Heart right ventricle (tissue), 16 donors: ENCODE measurements around the gene COL13A1. TPM values are rescaled to one million over a fixed set of nuclear protein-coding genes. Genes with fewer than 3 reads are reported as not detected.

ENCODE experiments used
- ATAC-seq, 8 donors: fragments of 200-7000 bp; cut with Tn5 transposase; one replicate each; pipeline ENCODE4 v1.9.1; 2020; ENCODE audit warnings: mild to moderate bottlenecking in 8 of 8, moderate library complexity in 8 of 8, moderate number of reproducible peaks in 1 of 8
- DNase-seq, 2 donors: peaks; one replicate each; pipeline ENCODE4 v3.0.0-alpha.2; 2020
- H3K27ac ChIP-seq, 10 donors: fragments of 200-600 bp; sonication (generic) in 2 of 10; one replicate each; pipeline versions ENCODE4 v1.5.0 to v1.8.0; 2020 to 2022; ENCODE audit warnings: mild to moderate bottlenecking in 3 of 10
- H3K27me3 ChIP-seq, 7 donors: fragments of 200-600 bp; one replicate each; pipeline ENCODE4 v1.8.0; 2021 to 2022; ENCODE audit warnings: mild to moderate bottlenecking in 2 of 7
- H3K36me3 ChIP-seq, 9 donors: fragments of 200-600 bp; sonication (generic) in 1 of 9; one replicate each; pipeline versions ENCODE4 v1.5.0 to v1.8.0; 2020 to 2022; ENCODE audit warnings: mild to moderate bottlenecking in 2 of 9
- H3K4me1 ChIP-seq, 9 donors: fragments of 200-600 bp; sonication (generic) in 1 of 9; one replicate each; pipeline versions ENCODE4 v1.5.0 to v1.8.0; 2020 to 2022; ENCODE audit warnings: mild to moderate bottlenecking in 4 of 9
- H3K4me3 ChIP-seq, 10 donors: fragments of 200-600 bp; sonication (generic) in 2 of 10; one replicate each; pipeline versions ENCODE4 v1.5.0 to v1.8.0; 2020 to 2022; ENCODE audit warnings: mild to moderate bottlenecking in 7 of 10, moderate library complexity in 2 of 10
- H3K9me3 ChIP-seq, 11 donors: fragments of 200-600 bp in 10 of 11; sonication (generic) in 2 of 11; one replicate each; pipeline versions ENCODE4 v1.5.0 to v1.8.0; 2013 to 2022; ENCODE audit warnings: mild to moderate bottlenecking in 2 of 11, control low read depth in 1 of 11, moderate library complexity in 1 of 11
- CTCF ChIP-seq, 9 donors: fragments of 200-600 bp; sonication (generic) in 2 of 9; IDR thresholded peaks; one replicate each; pipeline versions ENCODE4 v1.5.0 to v1.8.0; 2021 to 2022; ENCODE audit warnings: antibody characterized with exemption in 9 of 9, mild to moderate bottlenecking in 5 of 9, moderate library complexity in 1 of 9
- WGBS, 2 donors: extraction: QIAGEN DNeasy Blood & Tissue Kit; methylation state at CpG; one replicate each; pipeline ENCODE4 v1.1.7; 2013; ENCODE audit warnings: inconsistent platforms in 1 of 2; 5-methylcytosine and 5-hydroxymethylcytosine counted together
- intact Hi-C, 10 donors: fragments of 100-400 bp; cut with DNase I; formaldehyde crosslinking; loops; one replicate each; pipeline versions ENCODE4 v1.11.1 to v1.14.2; 2022
- polyA plus RNA-seq, 2 donors: library from polyadenylated mRNA; stranded (reverse); fragments of 200-250 nt; gene quantifications; one replicate each; pipeline ENCODE4 v1.2.3, GENCODE V29; 2013
- total RNA-seq, 10 donors: library from RNA; stranded (reverse); fragmentation: NEBNext Ultra II Directional in 3 of 10; extraction: Animal tissue kit (Norgen Biotek cat#: 25700) in 3 of 10; gene quantifications; one replicate each; pipeline versions ENCODE4 v1.2.1 to v1.2.4, GENCODE V29; 2021 to 2023
- donor health status: Arrhythmogenic right ventricular cardiomyopathy.
- donor health status: ischemic (EF 13 %, LVEDD 7.1; RV severe dilation, severe dysfunction).
- donor health status: healthy with polysubstance abuse.
- donor health status: DM: no; HTN: yes; CAD: no.
- donor health status: DM: no; HTN: no; CAD: no.
- donor health status: ischemic (EF 25% LVEDD 6.9; RV normal size, moderate dysfunction).
- donor health status: ischemic (EF 25% LVEDD 5.7; RV mildly dilated, moderate dysfunction).
- donor health status: healthy.
- donor health status: DM: yes; HTN: yes; CAD: no.
- donor health status: Ischemic cardiomyopathy.
- donor health status: ischemic (EF 35%, LVEDD 5.7; RV mildly dilated, moderate dysfunction).
- donor health status: nonischemic (EF 11% LVEDD 7.7; RV severe dilation, severe dysfunction).
- donor health status: DM: yes; HTN: yes; CAD: no.
- donor health status: PGD.
- donor health status: ischemic (EF 29% LVEDD 5.4; RV normal size, mild dysfunction).
- donor health status: nonischemic (EF 23%, LVEDD 6.1; RV moderate dilation, normal function).

The COL13A1 gene
- total and polyA plus RNA-seq, 12 donors, result 0.70 to 6.8 (median 2.7) TPM

- 59 to 64% methylated on average over 10 of the region's 10 CpGs for WGBS, 2 donors
- no peaks in the 10 kb centered on the region for H3K36me3 ChIP-seq
- no peak overlapping the region for H3K27ac ChIP-seq
- H3K4me1 ChIP-seq, result peaks cover 0 to 31% (median 7%) of the 10 kb centered on the region in 9 donors
- H3K4me3 ChIP-seq, result no peak overlapping the region
- H3K9me3 ChIP-seq, result peaks cover 0 to 7% (median 0%) of the 10 kb centered on the region in 11 donors
- intact Hi-C loops, result no loop called here
- H3K27me3 ChIP-seq, result peaks cover 0 to 5% (median 0%) of the 10 kb centered on the region in 7 donors
- ATAC-seq (peak in 6 of 8 donors; percentile 44 to 84 (median 64)), DNase-seq (peak in 1 of 2 donors; percentile 30)
- TF ChIP-seq CTCF (IDR thresholded peaks at IDR 0.05), result peak in 1 of 9 donors; percentile 7
Observed at GRCh38 chr10:69769395-69769992, 32.2 kb upstream of the COL13A1 start.

- no peaks in the 10 kb centered on the region for H3K36me3 ChIP-seq
- no peak for TF ChIP-seq CTCF (IDR thresholded peaks at IDR 0.05)
- H3K27ac ChIP-seq, result no peak overlapping the region
- H3K4me1 ChIP-seq, result peaks cover 0 to 14% (median 7%) of the 10 kb centered on the region in 9 donors
- no peak overlapping the region for H3K4me3 ChIP-seq
- no peak for ATAC-seq
- H3K27me3 ChIP-seq, result peaks cover 0 to 5% (median 0%) of the 10 kb centered on the region in 7 donors
- no peak for DNase-seq
- H3K9me3 ChIP-seq, result peaks cover 0 to 7% (median 0%) of the 10 kb centered on the region in 11 donors
- WGBS, 2 donors, result 93 to 95% methylated on average over 8 of the region's 8 CpGs
- intact Hi-C loops, result no loop called here
Observed at GRCh38 chr10:69772933-69773704, 28.6 kb upstream of the COL13A1 start.

- no peak overlapping the region for H3K4me3 ChIP-seq
- peaks cover 0 to 5% (median 0%) of the 10 kb centered on the region in 7 donors for H3K27me3 ChIP-seq
- DNase-seq (no peak), ATAC-seq (no peak)
- intact Hi-C loops, result no loop called here
- 65 to 82% methylated on average over 2 of the region's 2 CpGs for WGBS, 2 donors
- peaks cover 0 to 3% (median 0%) of the 10 kb centered on the region in 9 donors for H3K4me1 ChIP-seq
- peaks cover 0 to 7% (median 0%) of the 10 kb centered on the region in 11 donors for H3K9me3 ChIP-seq
- no peak overlapping the region for H3K27ac ChIP-seq
- no peak for TF ChIP-seq CTCF (IDR thresholded peaks at IDR 0.05)
- H3K36me3 ChIP-seq, result no peaks in the 10 kb centered on the region
Observed at GRCh38 chr10:69774596-69774995, 27.1 kb upstream of the COL13A1 start.

GRCh38 chr10:69780077-69780476 lies 21.6 kb upstream of the COL13A1 start:
- Histone ChIP-seq H3K36me3 (no peaks in the 10 kb centered on the region), H3K4me1 (no peaks in the 10 kb centered on the region), H3K27ac (no peak overlapping the region), H3K9me3 (peaks cover 0 to 4% (median 0%) of the 10 kb centered on the region in 11 donors), H3K4me3 (no peak overlapping the region), H3K27me3 (peaks cover 0 to 35% (median 22%) of the 10 kb centered on the region in 7 donors)
- no peak for TF ChIP-seq CTCF (IDR thresholded peaks at IDR 0.05)
- 57 to 68% methylated on average over 5 of the region's 5 CpGs for WGBS, 2 donors
- no peak for ATAC-seq
- no peak for DNase-seq
- intact Hi-C loops, result no loop called here
